Measurements from ENCODE around the gene ZNF598.

DNA sequence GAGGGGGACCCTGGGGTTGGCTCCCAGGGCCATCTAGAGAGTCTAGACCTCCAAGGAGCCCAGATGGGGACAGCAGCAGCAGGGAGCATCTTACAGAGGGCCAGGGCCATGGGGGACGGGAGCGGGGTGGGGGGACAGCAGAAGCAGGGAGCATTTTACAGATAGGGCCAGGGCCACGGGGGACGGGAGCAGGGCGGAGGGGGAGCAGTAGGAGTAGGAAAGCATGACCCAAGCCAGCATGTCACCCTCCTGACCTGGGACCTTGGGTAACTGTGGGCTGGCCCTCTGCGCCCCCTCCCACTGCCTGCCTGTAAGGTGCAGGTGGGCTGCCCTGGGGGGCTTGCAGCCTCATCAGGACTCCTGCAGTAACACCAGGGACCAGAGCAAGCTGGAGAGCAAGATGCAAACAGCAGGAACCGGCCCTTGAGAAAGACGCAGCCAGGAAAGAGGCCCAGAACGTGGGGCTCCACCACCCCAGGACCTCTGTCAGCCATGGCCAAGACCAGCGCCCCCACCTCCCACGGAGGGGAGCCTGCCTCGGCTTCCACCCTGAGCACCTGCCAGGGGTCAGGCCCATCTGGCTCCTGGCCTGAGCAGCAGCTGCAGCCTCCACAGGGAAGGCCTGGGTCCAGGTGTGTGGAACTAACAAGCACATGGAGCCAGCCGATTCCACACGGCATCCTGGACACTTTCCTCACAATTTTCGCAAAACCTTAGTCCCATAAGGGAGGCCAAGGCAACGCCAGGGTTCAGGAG, 2.4 kb downstream of the ZNF598 start:
- TF ChIP-seq, protein P1, sequence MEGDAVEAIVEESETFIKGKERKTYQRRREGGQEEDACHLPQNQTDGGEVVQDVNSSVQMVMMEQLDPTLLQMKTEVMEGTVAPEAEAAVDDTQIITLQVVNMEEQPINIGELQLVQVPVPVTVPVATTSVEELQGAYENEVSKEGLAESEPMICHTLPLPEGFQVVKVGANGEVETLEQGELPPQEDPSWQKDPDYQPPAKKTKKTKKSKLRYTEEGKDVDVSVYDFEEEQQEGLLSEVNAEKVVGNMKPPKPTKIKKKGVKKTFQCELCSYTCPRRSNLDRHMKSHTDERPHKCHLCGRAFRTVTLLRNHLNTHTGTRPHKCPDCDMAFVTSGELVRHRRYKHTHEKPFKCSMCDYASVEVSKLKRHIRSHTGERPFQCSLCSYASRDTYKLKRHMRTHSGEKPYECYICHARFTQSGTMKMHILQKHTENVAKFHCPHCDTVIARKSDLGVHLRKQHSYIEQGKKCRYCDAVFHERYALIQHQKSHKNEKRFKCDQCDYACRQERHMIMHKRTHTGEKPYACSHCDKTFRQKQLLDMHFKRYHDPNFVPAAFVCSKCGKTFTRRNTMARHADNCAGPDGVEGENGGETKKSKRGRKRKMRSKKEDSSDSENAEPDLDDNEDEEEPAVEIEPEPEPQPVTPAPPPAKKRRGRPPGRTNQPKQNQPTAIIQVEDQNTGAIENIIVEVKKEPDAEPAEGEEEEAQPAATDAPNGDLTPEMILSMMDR (IDR thresholded peaks at IDR 0.05; ENCODE audit: low read depth, low read length, poor library complexity, severe bottlenecking): no peak
- no peak for TF ChIP-seq EZH2phosphoT487 (IDR thresholded peaks at IDR 0.05; ENCODE audit: borderline replicate concordance, low read length)
